ENCODE data around the gene ADAM12.
"Not testable (repeated sequence)": the region's sequence is repeated elsewhere in the genome, so short reads cannot be mapped to it uniquely, and the experiment has no call there.

Gene ADAM12

GRCh38 chr10:126054191-126054590 lies 334.1 kb downstream of the ADAM12 start:
- DNase-seq (ENCODE audit: low spot score), result no peak

GRCh38 chr10:126052171-126052570 lies 336.1 kb downstream of the ADAM12 start:
- no peak for DNase-seq (ENCODE audit: low spot score)

GRCh38 chr10:126049759-126050700 lies 338.2 kb downstream of the ADAM12 start:
- no peak for DNase-seq (ENCODE audit: low spot score)

- not testable (repeated sequence) for DNase-seq (ENCODE audit: low spot score)
Measured at GRCh38 chr10:126047749-126048148, 340.5 kb downstream of the ADAM12 start.

- DNase-seq (ENCODE audit: low spot score), result no peak
Measured at GRCh38 chr10:126046831-126047230, 341.4 kb downstream of the ADAM12 start.

GRCh38 chr10:126045861-126046260 lies 342.4 kb downstream of the ADAM12 start:
- DNase-seq (ENCODE audit: low spot score), result no peak

GRCh38 chr10:126043389-126043788 lies 344.9 kb downstream of the ADAM12 start:
- DNase-seq (ENCODE audit: low spot score), result no peak

GRCh38 chr10:126042906-126043305 lies 345.4 kb downstream of the ADAM12 start:
- DNase-seq (ENCODE audit: low spot score), result no peak

GRCh38 chr10:126042354-126042753 lies 345.9 kb downstream of the ADAM12 start:
- no peak for DNase-seq (ENCODE audit: low spot score)

GRCh38 chr10:126041804-126042231 lies 346.5 kb downstream of the ADAM12 start:
- no peak for DNase-seq (ENCODE audit: low spot score)

GRCh38 chr10:126041117-126041516 lies 347.2 kb downstream of the ADAM12 start:
- DNase-seq (ENCODE audit: low spot score), result no peak

GRCh38 chr10:126037946-126038345 lies 350.3 kb downstream of the ADAM12 start:
- DNase-seq (ENCODE audit: low spot score), result no peak

- no peak for DNase-seq (ENCODE audit: low spot score)
Measured at GRCh38 chr10:126036515-126036914, 351.8 kb downstream of the ADAM12 start.

- no peak for DNase-seq (ENCODE audit: low spot score)
Measured at GRCh38 chr10:126034586-126034985, 353.7 kb downstream of the ADAM12 start.

GRCh38 chr10:126029999-126030398 lies 358.3 kb downstream of the ADAM12 start:
- no peak for DNase-seq (ENCODE audit: low spot score)

- DNase-seq (ENCODE audit: low spot score), result no peak
Measured at GRCh38 chr10:126027692-126028091, 360.6 kb downstream of the ADAM12 start.

- DNase-seq (ENCODE audit: low spot score), result no peak
Measured at GRCh38 chr10:126022841-126023240, 365.4 kb downstream of the ADAM12 start.

- no peak for DNase-seq (ENCODE audit: low spot score)
Measured at GRCh38 chr10:126021833-126022500, 366.3 kb downstream of the ADAM12 start.

- no peak for DNase-seq (ENCODE audit: low spot score)
Measured at GRCh38 chr10:126017961-126018560, 370.2 kb downstream of the ADAM12 start.

- no peak for DNase-seq (ENCODE audit: low spot score)
Measured at GRCh38 chr10:126016882-126017281, 371.4 kb downstream of the ADAM12 start.

- no peak for DNase-seq (ENCODE audit: low spot score)
Measured at GRCh38 chr10:126016156-126016805, 372.0 kb downstream of the ADAM12 start.

- no peak for DNase-seq (ENCODE audit: low spot score)
Measured at GRCh38 chr10:126015413-126015812, 372.9 kb downstream of the ADAM12 start.

Measured in LoVo (cell line).